ENCODE measurements around the gene CFAP53.

CFAP53 gene

DNA sequence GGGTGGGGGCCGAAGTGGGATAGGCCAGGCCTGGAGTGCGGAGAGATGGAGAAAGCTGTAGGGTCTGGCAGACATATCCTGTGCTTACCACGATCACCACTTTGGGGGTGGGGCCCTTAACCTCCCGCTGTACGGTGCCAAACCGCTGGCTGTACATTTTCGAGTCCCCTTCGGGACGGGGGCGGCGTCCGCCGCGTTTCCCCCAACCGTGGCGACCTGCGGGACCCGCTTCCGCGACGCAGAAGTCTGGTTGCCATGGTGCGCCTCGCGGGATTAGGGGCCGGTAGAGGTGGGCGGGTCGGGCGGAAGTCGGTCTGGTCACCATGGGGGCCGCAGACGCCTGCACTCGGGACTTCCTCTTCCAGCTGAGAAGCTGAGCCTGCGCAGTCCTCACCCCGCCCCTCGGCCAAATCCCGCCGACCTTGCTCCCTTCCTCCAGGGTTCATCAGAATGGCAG is at the start of gene CFAP53:
CFAP53 (minus strand) TSS at position 248 of the 457 bp plus-strand sequence; CDS start at position 157, 91 bp downstream.
- TF ChIP-seq CTCF (IDR thresholded peaks at IDR 0.05): no peak
- TF ChIP-seq ZFX (IDR thresholded peaks at IDR 0.05; ENCODE audit: borderline replicate concordance): no peak
- peak within 1 kb of the TSS; percentile 32; the same call in 1 of the 2 replicates for H3K27ac ChIP-seq

GRCh38 chr18:50315100-50315871 is 49.0 kb upstream of the CFAP53 start:
- no peak overlapping the region for H3K27ac ChIP-seq
- TF ChIP-seq ZFX (IDR thresholded peaks at IDR 0.05; ENCODE audit: borderline replicate concordance) (no peak), CTCF (IDR thresholded peaks at IDR 0.05) (no peak)

GRCh38 chr18:50313873-50314460 is 47.7 kb upstream of the CFAP53 start:
- H3K27ac ChIP-seq: no peak overlapping the region
- TF ChIP-seq CTCF (IDR thresholded peaks at IDR 0.05): no peak
- no peak for TF ChIP-seq ZFX (IDR thresholded peaks at IDR 0.05; ENCODE audit: borderline replicate concordance)

GRCh38 chr18:50313031-50313607 is 46.8 kb upstream of the CFAP53 start:
- TF ChIP-seq ZFX (IDR thresholded peaks at IDR 0.05; ENCODE audit: borderline replicate concordance) (no peak), CTCF (IDR thresholded peaks at IDR 0.05) (no peak)
- H3K27ac ChIP-seq: no peak overlapping the region

GRCh38 chr18:50312296-50313030 is 46.2 kb upstream of the CFAP53 start:
- no peak for TF ChIP-seq ZFX (IDR thresholded peaks at IDR 0.05; ENCODE audit: borderline replicate concordance)
- no peak for TF ChIP-seq CTCF (IDR thresholded peaks at IDR 0.05)

GRCh38 chr18:50311650-50312049 is 45.4 kb upstream of the CFAP53 start:
- no peak overlapping the region for H3K27ac ChIP-seq
- TF ChIP-seq ZFX (IDR thresholded peaks at IDR 0.05; ENCODE audit: borderline replicate concordance): no peak
- TF ChIP-seq CTCF (IDR thresholded peaks at IDR 0.05): no peak

More at GRCh38 chr18:50312296-50313030, 46.2 kb upstream of the CFAP53 start:
- H3K27ac ChIP-seq: no peak overlapping the region
